Inferior parietal cortex (tissue), 1 donor: ENCODE data around the gene KCNQ1.

Experiments used
- DNase-seq: peaks from one replicate; pipeline ENCODE4 v3.0.0-alpha.2; 2016; ENCODE audit errors: extremely low spot score

Gene KCNQ1

GRCh38 chr11:2796508-2797113 is 351.8 kb downstream of the KCNQ1 start:
- DNase-seq, result no peak

- no peak for DNase-seq
These were observed 352.4 kb downstream of the KCNQ1 start for GRCh38 chr11:2797121-2797711.

- no peak for DNase-seq
These were observed 353.0 kb downstream of the KCNQ1 start for GRCh38 chr11:2797741-2798361.

GRCh38 chr11:2798951-2799761 is 354.3 kb downstream of the KCNQ1 start:
- DNase-seq, result no peak

GRCh38 chr11:2799881-2800654 is 355.3 kb downstream of the KCNQ1 start:
- no peak for DNase-seq

- DNase-seq, result no peak
These were observed 356.1 kb downstream of the KCNQ1 start for GRCh38 chr11:2800655-2801531.

GRCh38 chr11:2801711-2802388 is 357.0 kb downstream of the KCNQ1 start:
- no peak for DNase-seq

GRCh38 chr11:2802389-2803185 is 357.8 kb downstream of the KCNQ1 start:
- DNase-seq, result no peak

- no peak for DNase-seq
These were observed 358.6 kb downstream of the KCNQ1 start for GRCh38 chr11:2803186-2804091.

GRCh38 chr11:2804189-2804588 is 359.4 kb downstream of the KCNQ1 start:
- no peak for DNase-seq

- no peak for DNase-seq
These were observed 360.0 kb downstream of the KCNQ1 start for GRCh38 chr11:2804701-2805387.

GRCh38 chr11:2805388-2806056 is 360.7 kb downstream of the KCNQ1 start:
- no peak for DNase-seq

- DNase-seq, result no peak
These were observed 361.7 kb downstream of the KCNQ1 start for GRCh38 chr11:2806351-2807024.

GRCh38 chr11:2807025-2807681 is 362.3 kb downstream of the KCNQ1 start:
- DNase-seq, result peak; percentile 15

- no peak for DNase-seq
These were observed 363.0 kb downstream of the KCNQ1 start for GRCh38 chr11:2807801-2808241.
